Measurements from ENCODE around the gene MRPL58.

DNA sequence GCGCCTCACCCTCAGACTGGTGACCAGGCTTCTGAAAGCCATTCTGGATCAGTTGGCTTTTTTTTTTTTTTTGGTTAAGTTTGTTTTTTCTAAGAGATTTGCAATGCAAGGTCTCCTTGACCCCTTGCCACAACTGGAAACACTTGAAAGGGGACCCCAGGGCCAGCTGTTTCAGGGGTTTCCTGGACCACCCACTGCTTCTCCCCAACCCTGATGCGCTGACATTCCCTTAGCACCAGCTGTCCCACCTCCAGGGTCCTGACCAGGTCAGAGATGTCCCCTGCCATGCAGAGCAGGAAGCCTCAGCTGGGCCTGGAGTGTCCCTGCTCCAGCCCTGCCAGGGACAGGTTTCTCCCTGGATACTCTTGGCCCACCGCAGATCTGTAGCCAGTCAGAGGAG is 8.1 kb upstream of the MRPL58 start:
- TF ChIP-seq CREB1 (IDR thresholded peaks at IDR 0.05; ENCODE audit: low read depth) = no peak
- TF ChIP-seq, protein P1, sequence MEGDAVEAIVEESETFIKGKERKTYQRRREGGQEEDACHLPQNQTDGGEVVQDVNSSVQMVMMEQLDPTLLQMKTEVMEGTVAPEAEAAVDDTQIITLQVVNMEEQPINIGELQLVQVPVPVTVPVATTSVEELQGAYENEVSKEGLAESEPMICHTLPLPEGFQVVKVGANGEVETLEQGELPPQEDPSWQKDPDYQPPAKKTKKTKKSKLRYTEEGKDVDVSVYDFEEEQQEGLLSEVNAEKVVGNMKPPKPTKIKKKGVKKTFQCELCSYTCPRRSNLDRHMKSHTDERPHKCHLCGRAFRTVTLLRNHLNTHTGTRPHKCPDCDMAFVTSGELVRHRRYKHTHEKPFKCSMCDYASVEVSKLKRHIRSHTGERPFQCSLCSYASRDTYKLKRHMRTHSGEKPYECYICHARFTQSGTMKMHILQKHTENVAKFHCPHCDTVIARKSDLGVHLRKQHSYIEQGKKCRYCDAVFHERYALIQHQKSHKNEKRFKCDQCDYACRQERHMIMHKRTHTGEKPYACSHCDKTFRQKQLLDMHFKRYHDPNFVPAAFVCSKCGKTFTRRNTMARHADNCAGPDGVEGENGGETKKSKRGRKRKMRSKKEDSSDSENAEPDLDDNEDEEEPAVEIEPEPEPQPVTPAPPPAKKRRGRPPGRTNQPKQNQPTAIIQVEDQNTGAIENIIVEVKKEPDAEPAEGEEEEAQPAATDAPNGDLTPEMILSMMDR (IDR thresholded peaks at IDR 0.05 in 2 of 3, conservative IDR thresholded peaks at IDR 0.05 in 1 of 3; ENCODE audit: control insufficient read depth in 2 of 3, extremely low read depth in 1 of 3, insufficient read depth in 1 of 3, low read depth in 3 of 3, low read length in 3 of 3) = no peak
- TF ChIP-seq ZNF274 (IDR thresholded peaks at IDR 0.05; ENCODE audit: insufficient read depth, insufficient read length) = no peak
- no peak for TF ChIP-seq BHLHE40 (IDR thresholded peaks at IDR 0.05; ENCODE audit: borderline replicate concordance in 1 of 2, low read depth in 2 of 2, low read length in 1 of 2)
- no peak for TF ChIP-seq JUNB (IDR thresholded peaks at IDR 0.05)

All from GM12878 (cell line).